ENCODE data around the gene S100A7A. TPM values are rescaled to one million over a fixed set of nuclear protein-coding genes. Genes with fewer than 3 reads are reported as not detected.

The S100A7A gene
- total and polyA plus RNA-seq, 2 of the 4 experiments (the other 2 are of a cell fraction) = not detected

DNA sequence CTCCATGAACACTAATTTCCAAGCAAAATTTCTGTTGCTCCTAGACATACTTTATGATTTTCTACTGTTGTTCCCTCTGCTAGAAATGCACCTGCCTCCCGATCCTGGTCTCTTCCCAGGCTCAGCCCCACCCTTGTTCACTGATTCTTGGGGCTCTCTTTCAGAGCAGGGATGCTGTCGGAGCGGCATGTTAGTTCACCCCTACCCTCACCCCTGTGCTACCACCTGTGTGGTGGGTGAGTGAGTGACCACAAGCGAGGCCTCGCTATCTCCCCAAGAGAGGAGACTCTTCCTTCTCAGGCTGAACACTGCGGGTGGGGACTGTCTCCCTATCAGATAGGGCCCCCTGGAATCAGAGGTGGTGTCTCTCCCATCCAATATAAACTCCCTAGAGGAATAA lies 20.5 kb upstream of the S100A7A start:
- Histone ChIP-seq H4K91ac (ENCODE audit: insufficient read depth, low read depth, low read length) (no peak overlapping the region), H3K56ac (ENCODE audit: extremely low read depth, insufficient read depth, low read length) (no peak overlapping the region), H2AK5ac (ENCODE audit: low read depth, low read length) (no peak overlapping the region), H2AK9ac (replicated peaks; ENCODE audit: low read depth, low read length, poor library complexity) (no peak overlapping the region), H3K4me1 (ENCODE audit: control insufficient read depth, insufficient read depth, low read length) (no peaks in the 10 kb centered on the region), H3K9ac (ENCODE audit: low read depth, low read length) (no peak overlapping the region), H3K9me1 (ENCODE audit: insufficient read depth, low read length) (no peaks in the 10 kb centered on the region), H3K9me3 (ENCODE audit: control insufficient read depth, insufficient read depth, low read length) (no peaks in the 10 kb centered on the region), H3K4me3 (ENCODE audit: insufficient read depth, low read depth, low read length) (no peak overlapping the region), H4K5ac (ENCODE audit: low read depth, low read length) (no peak overlapping the region), H2BK20ac (ENCODE audit: low read depth, low read length) (no peak overlapping the region), H3K14ac (replicated peaks; ENCODE audit: low read depth, low read length) (no peak overlapping the region), H3K27me3 (ENCODE audit: control insufficient read depth, insufficient read depth, low read length) (peaks cover 3% of the 10 kb centered on the region; the same call in 1 of the 2 replicates), H2BK15ac (ENCODE audit: low read depth, low read length) (no peak overlapping the region), H4K8ac (ENCODE audit: low read depth in 2 of 2, low read length in 2 of 2) (no peak overlapping the region), H3K4ac (ENCODE audit: low read depth, low read length) (no peak overlapping the region), H3K27ac (ENCODE audit: insufficient read depth, low read length) (no peak overlapping the region), H3K23ac (ENCODE audit: low read depth, low read length) (no peak overlapping the region), H3K18ac (ENCODE audit: low read depth, low read length) (no peak overlapping the region), H2BK5ac (ENCODE audit: low read depth, low read length, poor library complexity, severe bottlenecking) (no peak overlapping the region), H3K79me1 (ENCODE audit: low read depth in 1 of 2, low read length in 2 of 2) (no peaks in the 10 kb centered on the region), H4K20me1 (ENCODE audit: insufficient read depth, low read length) (no peaks in the 10 kb centered on the region), H3K4me2 (ENCODE audit: low read depth, low read length) (no peak overlapping the region), H2BK120ac (ENCODE audit: low read depth, low read length) (no peak overlapping the region), H3K36me3 (ENCODE audit: control insufficient read depth, insufficient read depth, low read length) (no peaks in the 10 kb centered on the region), H2AFZ (replicated peaks; ENCODE audit: low read length, poor library complexity) (no peak overlapping the region)
- dilution Hi-C loops (cut with HindIII; ENCODE audit: low sequenced_read_pairs, unreplicated experiment) = no loop called here
- ATAC-seq (ENCODE audit: low read depth) (no peak), DNase-seq (no peak)
- BruUV-seq (replicated peaks) = no TSS peak
- POLR2A ChIA-PET (ENCODE audit: unreplicated experiment) = no interaction called here
- in situ Hi-C loops (cut with MboI; ENCODE audit: low sequenced_read_pairs) = no loop called here
- WGBS, 2 experiments (ENCODE audit: extremely low coverage in 2 of 2, insufficient read length in 1 of 2) = no CpG with 5 or more reads among the region's 6 CpGs
- intact Hi-C loops (cut with micrococcal nuclease) = no loop called here
- TF ChIP-seq BHLHE40 (IDR thresholded peaks at IDR 0.05; ENCODE audit: low read depth, low read length) (no peak), POLR2A (IDR thresholded peaks at IDR 0.05; ENCODE audit: low read depth, low read length) (no peak), CHD1 (IDR thresholded peaks at IDR 0.05; ENCODE audit: low read depth, low read length) (no peak), CEBPB (IDR thresholded peaks at IDR 0.05; ENCODE audit: low read depth, low read length) (no peak), SMC3 (IDR thresholded peaks at IDR 0.05; ENCODE audit: low read depth, low read length) (no peak), RFX5 (IDR thresholded peaks at IDR 0.05; ENCODE audit: low read depth, low read length) (no peak), MXI1 (IDR thresholded peaks at IDR 0.05; ENCODE audit: borderline replicate concordance, low read depth, low read length) (no peak), MAZ (IDR thresholded peaks at IDR 0.05; ENCODE audit: borderline replicate concordance, low read depth, low read length) (no peak), RAD21 (IDR thresholded peaks at IDR 0.05; ENCODE audit: low read length) (no peak), NFE2L2 (IDR thresholded peaks at IDR 0.05; ENCODE audit: low read depth, low read length) (no peak), MAFK (IDR thresholded peaks at IDR 0.05; ENCODE audit: low read depth, low read length) (no peak), RCOR1 (IDR thresholded peaks at IDR 0.05; ENCODE audit: insufficient replicate concordance, low read length) (no peak), FOS (IDR thresholded peaks at IDR 0.05; ENCODE audit: low read depth, low read length) (no peak)
- TF ChIP-seq, protein P1, sequence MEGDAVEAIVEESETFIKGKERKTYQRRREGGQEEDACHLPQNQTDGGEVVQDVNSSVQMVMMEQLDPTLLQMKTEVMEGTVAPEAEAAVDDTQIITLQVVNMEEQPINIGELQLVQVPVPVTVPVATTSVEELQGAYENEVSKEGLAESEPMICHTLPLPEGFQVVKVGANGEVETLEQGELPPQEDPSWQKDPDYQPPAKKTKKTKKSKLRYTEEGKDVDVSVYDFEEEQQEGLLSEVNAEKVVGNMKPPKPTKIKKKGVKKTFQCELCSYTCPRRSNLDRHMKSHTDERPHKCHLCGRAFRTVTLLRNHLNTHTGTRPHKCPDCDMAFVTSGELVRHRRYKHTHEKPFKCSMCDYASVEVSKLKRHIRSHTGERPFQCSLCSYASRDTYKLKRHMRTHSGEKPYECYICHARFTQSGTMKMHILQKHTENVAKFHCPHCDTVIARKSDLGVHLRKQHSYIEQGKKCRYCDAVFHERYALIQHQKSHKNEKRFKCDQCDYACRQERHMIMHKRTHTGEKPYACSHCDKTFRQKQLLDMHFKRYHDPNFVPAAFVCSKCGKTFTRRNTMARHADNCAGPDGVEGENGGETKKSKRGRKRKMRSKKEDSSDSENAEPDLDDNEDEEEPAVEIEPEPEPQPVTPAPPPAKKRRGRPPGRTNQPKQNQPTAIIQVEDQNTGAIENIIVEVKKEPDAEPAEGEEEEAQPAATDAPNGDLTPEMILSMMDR (conservative IDR thresholded peaks at IDR 0.05; ENCODE audit: low read depth, low read length) = no peak
- TF ChIP-seq, protein P2, sequence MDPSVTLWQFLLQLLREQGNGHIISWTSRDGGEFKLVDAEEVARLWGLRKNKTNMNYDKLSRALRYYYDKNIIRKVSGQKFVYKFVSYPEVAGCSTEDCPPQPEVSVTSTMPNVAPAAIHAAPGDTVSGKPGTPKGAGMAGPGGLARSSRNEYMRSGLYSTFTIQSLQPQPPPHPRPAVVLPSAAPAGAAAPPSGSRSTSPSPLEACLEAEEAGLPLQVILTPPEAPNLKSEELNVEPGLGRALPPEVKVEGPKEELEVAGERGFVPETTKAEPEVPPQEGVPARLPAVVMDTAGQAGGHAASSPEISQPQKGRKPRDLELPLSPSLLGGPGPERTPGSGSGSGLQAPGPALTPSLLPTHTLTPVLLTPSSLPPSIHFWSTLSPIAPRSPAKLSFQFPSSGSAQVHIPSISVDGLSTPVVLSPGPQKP (IDR thresholded peaks at IDR 0.05; ENCODE audit: borderline replicate concordance, low read depth, low read length) = no peak
- TF ChIP-seq, protein P3, sequence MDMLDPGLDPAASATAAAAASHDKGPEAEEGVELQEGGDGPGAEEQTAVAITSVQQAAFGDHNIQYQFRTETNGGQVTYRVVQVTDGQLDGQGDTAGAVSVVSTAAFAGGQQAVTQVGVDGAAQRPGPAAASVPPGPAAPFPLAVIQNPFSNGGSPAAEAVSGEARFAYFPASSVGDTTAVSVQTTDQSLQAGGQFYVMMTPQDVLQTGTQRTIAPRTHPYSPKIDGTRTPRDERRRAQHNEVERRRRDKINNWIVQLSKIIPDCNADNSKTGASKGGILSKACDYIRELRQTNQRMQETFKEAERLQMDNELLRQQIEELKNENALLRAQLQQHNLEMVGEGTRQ (IDR thresholded peaks at IDR 0.05; ENCODE audit: low read depth, low read length) = no peak
- CTCF ChIA-PET = no interaction called here

Measured in IMR-90 (cell line).